HL-60 (cell line): Measurements from ENCODE around the gene FARS2.

Source experiments
- DNase-seq, 2 experiments: peaks; one replicate each; pipeline ENCODE4 v3.0.0-alpha.2; 2010 to 2020; ENCODE audit warnings: low read depth in 1 of 2, low spot score in 1 of 2
- H3K27ac ChIP-seq: fragments of 250-450 bp; sonication (Bioruptor Pico); replicated peaks from 2 replicates; pipeline ENCODE4 v1.5.1; 2020; ENCODE audit warnings: mild to moderate bottlenecking, moderate library complexity
- H3K27me3 ChIP-seq: fragments of 250-450 bp; sonication (Bioruptor Pico); 2 replicates; pipeline ENCODE4 v1.5.1; 2021; ENCODE audit warnings: mild to moderate bottlenecking, moderate library complexity; ENCODE audit not compliant: insufficient read depth, poor library complexity, severe bottlenecking
- H3K4me3 ChIP-seq: replicated peaks from 2 replicates; pipeline ENCODE4 v1.5.1; 2011; ENCODE audit warnings: mild to moderate bottlenecking, control low read depth, low read length; ENCODE audit not compliant: insufficient read depth
- GABPA ChIP-seq: IDR thresholded peaks from 2 replicates; pipeline ENCODE4 v1.6.1; 2012; ENCODE audit warnings: low read depth
- POLR2AphosphoS5 ChIP-seq: IDR thresholded peaks from 2 replicates; pipeline ENCODE4 v1.6.1; 2012; ENCODE audit warnings: low read depth
- SPI1 ChIP-seq: IDR thresholded peaks from 2 replicates; pipeline ENCODE4 v1.6.1; 2012; ENCODE audit warnings: low read depth, mild to moderate bottlenecking, borderline replicate concordance
- TF ChIP-seq, protein P1 (sequence below): IDR thresholded peaks from 2 replicates; pipeline ENCODE4 v1.6.1; 2012; ENCODE audit warnings: low read depth; ENCODE audit not compliant: insufficient replicate concordance
- TF ChIP-seq, protein P2 (sequence below): IDR thresholded peaks from one replicate; pipeline ENCODE4 v1.5.1; 2011; ENCODE audit warnings: low read length, control low read depth, inconsistent platforms; ENCODE audit not compliant: insufficient read depth

FARS2 gene

DNA sequence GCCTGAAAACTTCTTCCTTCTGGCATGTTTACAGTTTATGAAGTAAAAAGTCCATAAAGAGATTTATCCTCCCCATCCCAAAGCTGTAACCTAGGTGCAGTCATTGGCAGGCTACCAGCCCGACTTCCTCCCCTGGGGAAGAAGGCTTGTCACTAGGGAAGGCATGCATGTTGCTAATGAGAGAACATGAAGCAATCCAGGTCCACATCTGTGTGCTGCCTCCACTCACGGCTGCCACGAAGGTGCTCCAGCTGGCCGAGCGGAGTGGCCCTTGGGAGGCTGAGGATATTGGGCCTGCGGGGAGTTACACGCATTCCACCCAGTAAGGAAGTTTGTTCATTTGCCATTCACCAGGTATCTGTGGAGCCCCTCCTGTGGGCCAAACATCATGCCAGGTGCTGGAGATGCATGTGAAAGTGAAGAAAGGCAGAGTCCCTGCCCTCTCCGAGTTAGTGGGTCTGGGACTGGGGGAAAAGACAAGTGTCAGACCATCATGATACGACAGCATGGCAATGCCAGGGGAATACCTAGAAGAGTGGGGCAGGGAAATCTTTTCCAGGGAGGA, 488.4 kb downstream of the FARS2 start:
- Histone ChIP-seq H3K27ac (no peak overlapping the region), H3K4me3 (no peak overlapping the region), H3K27me3 (no peaks in the 10 kb centered on the region)
- TF ChIP-seq, protein P1, sequence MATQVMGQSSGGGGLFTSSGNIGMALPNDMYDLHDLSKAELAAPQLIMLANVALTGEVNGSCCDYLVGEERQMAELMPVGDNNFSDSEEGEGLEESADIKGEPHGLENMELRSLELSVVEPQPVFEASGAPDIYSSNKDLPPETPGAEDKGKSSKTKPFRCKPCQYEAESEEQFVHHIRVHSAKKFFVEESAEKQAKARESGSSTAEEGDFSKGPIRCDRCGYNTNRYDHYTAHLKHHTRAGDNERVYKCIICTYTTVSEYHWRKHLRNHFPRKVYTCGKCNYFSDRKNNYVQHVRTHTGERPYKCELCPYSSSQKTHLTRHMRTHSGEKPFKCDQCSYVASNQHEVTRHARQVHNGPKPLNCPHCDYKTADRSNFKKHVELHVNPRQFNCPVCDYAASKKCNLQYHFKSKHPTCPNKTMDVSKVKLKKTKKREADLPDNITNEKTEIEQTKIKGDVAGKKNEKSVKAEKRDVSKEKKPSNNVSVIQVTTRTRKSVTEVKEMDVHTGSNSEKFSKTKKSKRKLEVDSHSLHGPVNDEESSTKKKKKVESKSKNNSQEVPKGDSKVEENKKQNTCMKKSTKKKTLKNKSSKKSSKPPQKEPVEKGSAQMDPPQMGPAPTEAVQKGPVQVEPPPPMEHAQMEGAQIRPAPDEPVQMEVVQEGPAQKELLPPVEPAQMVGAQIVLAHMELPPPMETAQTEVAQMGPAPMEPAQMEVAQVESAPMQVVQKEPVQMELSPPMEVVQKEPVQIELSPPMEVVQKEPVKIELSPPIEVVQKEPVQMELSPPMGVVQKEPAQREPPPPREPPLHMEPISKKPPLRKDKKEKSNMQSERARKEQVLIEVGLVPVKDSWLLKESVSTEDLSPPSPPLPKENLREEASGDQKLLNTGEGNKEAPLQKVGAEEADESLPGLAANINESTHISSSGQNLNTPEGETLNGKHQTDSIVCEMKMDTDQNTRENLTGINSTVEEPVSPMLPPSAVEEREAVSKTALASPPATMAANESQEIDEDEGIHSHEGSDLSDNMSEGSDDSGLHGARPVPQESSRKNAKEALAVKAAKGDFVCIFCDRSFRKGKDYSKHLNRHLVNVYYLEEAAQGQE, result no peak
- no peak for TF ChIP-seq SPI1
- TF ChIP-seq POLR2AphosphoS5, result no peak
- TF ChIP-seq, protein P2, sequence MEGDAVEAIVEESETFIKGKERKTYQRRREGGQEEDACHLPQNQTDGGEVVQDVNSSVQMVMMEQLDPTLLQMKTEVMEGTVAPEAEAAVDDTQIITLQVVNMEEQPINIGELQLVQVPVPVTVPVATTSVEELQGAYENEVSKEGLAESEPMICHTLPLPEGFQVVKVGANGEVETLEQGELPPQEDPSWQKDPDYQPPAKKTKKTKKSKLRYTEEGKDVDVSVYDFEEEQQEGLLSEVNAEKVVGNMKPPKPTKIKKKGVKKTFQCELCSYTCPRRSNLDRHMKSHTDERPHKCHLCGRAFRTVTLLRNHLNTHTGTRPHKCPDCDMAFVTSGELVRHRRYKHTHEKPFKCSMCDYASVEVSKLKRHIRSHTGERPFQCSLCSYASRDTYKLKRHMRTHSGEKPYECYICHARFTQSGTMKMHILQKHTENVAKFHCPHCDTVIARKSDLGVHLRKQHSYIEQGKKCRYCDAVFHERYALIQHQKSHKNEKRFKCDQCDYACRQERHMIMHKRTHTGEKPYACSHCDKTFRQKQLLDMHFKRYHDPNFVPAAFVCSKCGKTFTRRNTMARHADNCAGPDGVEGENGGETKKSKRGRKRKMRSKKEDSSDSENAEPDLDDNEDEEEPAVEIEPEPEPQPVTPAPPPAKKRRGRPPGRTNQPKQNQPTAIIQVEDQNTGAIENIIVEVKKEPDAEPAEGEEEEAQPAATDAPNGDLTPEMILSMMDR, result no peak
- no peak for TF ChIP-seq GABPA
- DNase-seq, result no peak

DNA sequence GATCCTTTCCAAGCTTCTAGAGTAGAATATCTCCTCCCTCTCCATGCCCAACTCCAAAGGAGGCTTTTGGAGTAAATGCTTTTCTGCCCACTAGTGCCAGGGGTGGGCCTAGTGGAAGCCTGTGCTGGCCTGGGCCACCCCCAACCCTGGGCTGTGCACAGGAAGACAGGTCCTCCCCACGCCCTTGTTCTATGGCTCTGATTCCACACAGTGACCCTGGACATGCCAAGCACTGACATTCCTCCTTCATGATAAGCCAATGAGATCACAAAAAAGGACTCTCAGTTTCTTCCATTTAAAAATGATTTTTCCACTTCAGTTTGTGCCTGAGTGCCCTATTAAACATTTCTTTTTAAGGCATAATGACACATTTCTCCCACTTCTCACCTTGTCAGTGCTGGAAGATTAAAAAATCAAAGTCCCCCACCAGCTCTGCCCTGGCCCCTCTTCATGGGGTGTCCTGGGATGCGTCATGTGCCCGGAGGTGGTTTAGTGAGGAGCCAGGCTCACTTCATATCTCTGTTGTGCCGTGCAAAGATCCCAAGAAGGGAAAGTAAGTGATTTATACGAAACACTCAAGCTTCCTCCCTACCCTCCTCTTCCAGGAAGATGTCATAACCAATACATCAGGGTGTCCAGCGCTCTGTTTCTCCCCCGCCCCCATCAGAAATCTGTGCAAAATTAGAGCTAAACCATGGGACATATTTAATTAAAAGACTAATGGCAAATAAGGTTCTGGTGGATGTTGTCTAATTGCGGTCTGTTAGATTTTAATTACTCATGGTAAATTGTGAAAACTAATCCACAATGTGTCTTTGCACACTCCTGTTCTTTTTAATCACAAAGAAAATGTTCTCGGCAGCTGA, 490.4 kb downstream of the FARS2 start:
- no peak overlapping the region for H3K27ac ChIP-seq
- H3K27me3 ChIP-seq, result no peaks in the 10 kb centered on the region

DNA sequence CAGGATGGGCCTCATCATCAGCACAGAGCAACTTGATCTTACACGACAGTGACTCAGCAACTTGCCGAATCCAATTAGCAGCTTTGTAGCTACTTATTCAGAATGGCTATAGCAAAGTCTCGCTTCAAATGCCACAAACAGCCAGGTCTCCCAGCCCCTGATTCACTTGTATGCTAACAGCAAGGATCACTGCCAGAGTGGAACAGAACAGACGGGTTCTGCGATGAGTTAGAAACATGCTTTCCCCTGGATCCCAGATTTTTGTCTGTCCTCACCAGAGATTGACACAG, 491.0 kb downstream of the FARS2 start:
- no peak for DNase-seq
- Histone ChIP-seq H3K27ac (no peak overlapping the region), H3K4me3 (no peak overlapping the region), H3K27me3 (no peaks in the 10 kb centered on the region)
- TF ChIP-seq, protein P1, result no peak
- TF ChIP-seq SPI1, result no peak
- TF ChIP-seq, protein P2, result no peak
- no peak for TF ChIP-seq POLR2AphosphoS5
- no peak for TF ChIP-seq GABPA

More for the DNA sequence above, 490.4 kb downstream of the FARS2 start:
- no peak overlapping the region for H3K4me3 ChIP-seq
- DNase-seq, result no peak
- TF ChIP-seq POLR2AphosphoS5, result no peak
- TF ChIP-seq, protein P2, result no peak
- no peak for TF ChIP-seq SPI1
- TF ChIP-seq GABPA, result no peak
- TF ChIP-seq, protein P1, result no peak
